Cardiac atrium fibroblast (primary cell): Measurements from ENCODE around the gene C5orf47. TPM values are rescaled to one million over a fixed set of nuclear protein-coding genes. Genes with fewer than 3 reads are reported as not detected.

ENCODE experiments used
- total RNA-seq: library from RNA; depleted of rRNA; stranded (reverse); fragments of >200 nt; gene quantifications from 2 replicates; pipeline ENCODE4 v1.2.3, GENCODE V29; 2015

C5orf47 gene, protein sequence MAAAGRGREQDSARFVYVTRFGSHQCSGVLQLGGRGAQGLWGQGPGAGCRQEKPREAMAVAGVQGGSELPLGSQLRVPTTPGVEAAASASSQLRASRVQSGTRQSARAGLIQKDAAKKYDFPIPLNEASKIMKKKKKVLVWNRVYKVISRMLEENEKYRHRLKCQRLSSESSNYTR
- total RNA-seq: not detected in 2 replicates

DNA sequence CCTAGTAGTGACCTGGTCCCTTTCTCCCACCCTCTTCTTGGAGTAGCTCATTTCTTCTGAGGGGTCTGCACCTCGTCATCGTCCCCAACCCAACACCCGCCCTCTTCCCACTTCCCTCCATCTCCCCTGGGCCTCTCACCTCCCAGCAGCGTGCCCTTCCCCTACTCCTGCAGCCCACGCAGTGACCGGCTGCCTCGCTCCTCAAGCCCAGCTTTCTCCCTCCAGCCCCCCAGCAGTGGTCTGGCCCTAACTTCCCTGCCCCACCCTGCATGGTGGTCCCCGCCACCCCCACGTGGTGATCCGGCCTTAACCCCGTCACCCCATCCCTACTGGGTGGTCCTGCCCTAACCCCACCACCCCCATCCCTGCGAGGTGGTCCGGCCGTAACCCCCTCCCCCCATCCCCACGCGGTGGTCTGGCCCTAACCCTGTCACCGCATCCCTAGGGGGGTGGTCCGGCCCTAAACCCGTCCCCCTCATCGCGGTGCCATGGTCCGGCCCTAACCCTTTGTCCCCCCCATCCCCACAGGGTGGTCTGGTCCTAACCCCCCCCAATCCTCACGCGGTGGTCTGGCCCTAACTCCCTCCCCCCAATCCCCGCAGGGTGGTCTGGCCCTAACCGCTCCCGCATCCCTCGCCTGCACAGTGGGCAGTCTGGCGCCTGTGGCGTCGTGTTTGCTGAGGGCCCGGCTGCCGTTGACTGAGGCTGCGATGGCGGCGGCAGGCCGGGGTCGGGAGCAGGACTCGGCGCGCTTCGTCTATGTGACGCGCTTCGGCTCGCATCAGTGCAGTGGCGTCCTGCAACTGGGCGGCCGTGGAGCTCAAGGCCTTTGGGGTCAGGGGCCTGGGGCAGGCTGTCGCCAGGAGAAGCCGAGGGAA is at the start of gene C5orf47:
TSS of gene C5orf47 (plus strand) at position 617 of the 878 bp plus-strand sequence. CDS start at position 711, 94 bp downstream.

DNA sequence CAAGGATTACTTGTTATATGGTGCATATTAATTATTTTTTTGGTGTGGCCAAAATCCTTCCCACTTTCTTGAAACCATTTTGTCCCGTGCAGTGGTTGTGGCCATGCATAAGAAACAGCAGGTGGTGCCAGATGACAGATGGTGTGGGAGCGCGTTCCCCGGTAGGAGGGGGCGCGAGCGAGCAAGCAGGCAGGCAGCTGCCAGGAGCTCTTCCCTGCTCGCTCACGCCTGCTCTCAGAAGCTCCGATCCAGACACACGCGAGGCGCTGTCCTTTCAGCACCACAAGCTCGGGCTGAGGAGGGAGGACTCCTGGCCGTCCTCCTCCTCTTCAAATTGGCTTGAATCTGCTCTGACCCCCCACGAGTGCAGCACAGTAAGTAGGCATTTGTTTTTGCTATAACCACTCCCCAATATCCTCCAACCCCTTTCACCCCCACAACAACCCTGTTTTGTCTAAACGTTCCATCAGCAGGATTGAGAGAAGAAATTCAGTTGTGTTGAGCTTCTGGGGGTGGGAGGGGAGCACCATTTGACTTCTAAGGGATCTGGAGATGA is 56.6 kb downstream of the C5orf47 start, which contains the start of gene NSG2:
TSS of gene NSG2 (plus strand) at position 237 of the 556 bp plus-strand sequence. CDS start 1,050 bp downstream, outside the sequence.

Other genes with a start within 250 kb of the C5orf47 start
- 15.7 and 21.7 TPM in 2 replicates for gene CPEB4, start 100.8 kb upstream of the C5orf47 start, total RNA-seq
- not detected in 2 replicates for gene NSG2, start 56.5 kb downstream of the C5orf47 start, total RNA-seq